ENCODE results near the gene SLC9B2.

DNA sequence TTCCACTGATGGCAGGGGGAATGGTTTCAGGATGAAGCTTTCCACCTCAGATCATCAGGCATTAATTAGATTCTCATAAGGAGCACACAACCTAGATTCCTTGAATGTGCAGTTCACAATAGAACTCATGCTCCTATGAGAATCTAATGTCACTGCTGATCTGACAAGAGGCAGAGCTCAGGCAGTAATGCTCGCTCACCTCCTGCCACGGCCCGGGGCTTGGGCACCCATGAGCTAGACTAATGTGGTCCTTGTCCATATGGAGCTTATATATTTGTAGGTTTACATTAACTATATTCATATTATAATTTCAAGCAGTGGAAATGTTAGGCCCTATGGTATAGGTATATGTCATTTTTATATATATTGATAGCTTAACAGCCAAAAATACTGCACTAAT lies 24.4 kb downstream of the SLC9B2 start:
- TF ChIP-seq, protein P1, sequence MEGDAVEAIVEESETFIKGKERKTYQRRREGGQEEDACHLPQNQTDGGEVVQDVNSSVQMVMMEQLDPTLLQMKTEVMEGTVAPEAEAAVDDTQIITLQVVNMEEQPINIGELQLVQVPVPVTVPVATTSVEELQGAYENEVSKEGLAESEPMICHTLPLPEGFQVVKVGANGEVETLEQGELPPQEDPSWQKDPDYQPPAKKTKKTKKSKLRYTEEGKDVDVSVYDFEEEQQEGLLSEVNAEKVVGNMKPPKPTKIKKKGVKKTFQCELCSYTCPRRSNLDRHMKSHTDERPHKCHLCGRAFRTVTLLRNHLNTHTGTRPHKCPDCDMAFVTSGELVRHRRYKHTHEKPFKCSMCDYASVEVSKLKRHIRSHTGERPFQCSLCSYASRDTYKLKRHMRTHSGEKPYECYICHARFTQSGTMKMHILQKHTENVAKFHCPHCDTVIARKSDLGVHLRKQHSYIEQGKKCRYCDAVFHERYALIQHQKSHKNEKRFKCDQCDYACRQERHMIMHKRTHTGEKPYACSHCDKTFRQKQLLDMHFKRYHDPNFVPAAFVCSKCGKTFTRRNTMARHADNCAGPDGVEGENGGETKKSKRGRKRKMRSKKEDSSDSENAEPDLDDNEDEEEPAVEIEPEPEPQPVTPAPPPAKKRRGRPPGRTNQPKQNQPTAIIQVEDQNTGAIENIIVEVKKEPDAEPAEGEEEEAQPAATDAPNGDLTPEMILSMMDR (IDR thresholded peaks at IDR 0.05) = no peak
- TF ChIP-seq POLR2AphosphoS5 (IDR thresholded peaks at IDR 0.05) (no peak), EP300 (IDR thresholded peaks at IDR 0.05) (no peak), POLR2A (IDR thresholded peaks at IDR 0.05) (no peak)

Measured in suprapubic skin (tissue), 4 donors.